B cell (primary cell): Measurements from ENCODE around the gene TTK. TPM values are rescaled to one million over a fixed set of nuclear protein-coding genes. Genes with fewer than 3 reads are reported as not detected.

ENCODE experiments used
- ATAC-seq: fragments of 200-7000 bp; cut with Tn5 transposase; one replicate; pipeline ENCODE4 v1.10.0; 2021; ENCODE audit warnings: low read depth, mild to moderate bottlenecking, moderate number of reproducible peaks, moderate library complexity
- CTCF ChIA-PET: fragments of 350-600 bp; sonication (Branson Sonifier 250); formaldehyde crosslinking; loops from one replicate; lab custom pipeline; 2021; ENCODE audit warnings: antibody characterized with exemption, inconsistent platforms; lab: Charles Lee
- POLR2A ChIA-PET: fragments of 350-600 bp; sonication (Branson Sonifier 250); formaldehyde crosslinking; loops from one replicate; lab custom pipeline; 2021; ENCODE audit warnings: antibody characterized with exemption; lab: Charles Lee
- DNase-seq: peaks from one replicate; pipeline ENCODE4 v3.0.0; 2013
- H2AFZ ChIP-seq: 2 replicates; pipeline ENCODE4 v1.6.1; 2012; ENCODE audit warnings: mild to moderate bottlenecking, low read depth, low read length; ENCODE audit not compliant: insufficient read depth, poor library complexity, severe bottlenecking
- H3K27ac ChIP-seq, 2 donors: 1 replicate in 1 of 2; 2 replicates in 1 of 2; pipeline ENCODE4 v1.5.1; 2012 to 2013; ENCODE audit warnings: low read length in 2 of 2, mild to moderate bottlenecking in 2 of 2, moderate library complexity in 1 of 2
- H3K27me3 ChIP-seq, 4 experiments: fragments of 200-600 bp in 1 of 4; sonication (generic) in 1 of 4; replicated peaks in 1 of 4; 1 replicate in 2 of 4; 2 replicates in 2 of 4; pipeline versions ENCODE4 v1.6.1 to v1.7.0; 2013 to 2016; ENCODE audit warnings: low read length in 3 of 4, mild to moderate bottlenecking in 2 of 4, mixed read lengths in 1 of 4, moderate library complexity in 1 of 4; ENCODE audit not compliant: insufficient read depth in 4 of 4, control insufficient read depth in 3 of 4; ENCODE audit errors: control extremely low read depth in 1 of 4
- H3K36me3 ChIP-seq, 2 experiments: replicated peaks in 1 of 2; 1 replicate in 1 of 2; 2 replicates in 1 of 2; pipeline versions ENCODE4 v1.6.1 to v1.7.1; 2013; ENCODE audit warnings: low read length in 1 of 2; ENCODE audit not compliant: insufficient read depth in 2 of 2, control insufficient read depth in 1 of 2; ENCODE audit errors: control extremely low read depth in 1 of 2, extremely low read depth in 1 of 2
- H3K4me1 ChIP-seq, 2 donors: fragments of 200-600 bp in 1 of 2; sonication (generic) in 1 of 2; 1 replicate in 1 of 2; 2 replicates in 1 of 2; pipeline versions ENCODE4 v1.5.1 to v1.6.1; 2013 to 2017; ENCODE audit warnings: low read length in 2 of 2; ENCODE audit not compliant: control insufficient read depth in 2 of 2, insufficient read depth in 2 of 2
- H3K4me2 ChIP-seq: replicated peaks from 2 replicates; pipeline ENCODE3; 2012; ENCODE audit warnings: mild to moderate bottlenecking, low read depth, low read length; ENCODE audit not compliant: poor library complexity, severe bottlenecking
- H3K4me3 ChIP-seq, 5 experiments: fragments of 200-600 bp in 1 of 5; sonication (generic) in 1 of 5; 1 replicate in 3 of 5; 2 replicates in 2 of 5; pipeline versions ENCODE4 v1.5.1 to v1.7.0; 2011 to 2016; ENCODE audit warnings: low read length in 4 of 5, mild to moderate bottlenecking in 4 of 5, low read depth in 2 of 5, control low read depth in 1 of 5, moderate library complexity in 1 of 5; ENCODE audit not compliant: insufficient read depth in 1 of 5; ENCODE audit errors: control extremely low read depth in 1 of 5, extremely low read depth in 1 of 5
- H3K79me2 ChIP-seq: fragments of 200-600 bp; sonication (generic); one replicate; pipeline ENCODE4 v1.6.0; 2016; ENCODE audit warnings: low read length; ENCODE audit not compliant: control insufficient read depth, insufficient read depth
- H3K9ac ChIP-seq: fragments of 200-600 bp; sonication (generic); 2 replicates; pipeline ENCODE4 v1.6.1; 2017; ENCODE audit warnings: mild to moderate bottlenecking, low read length, moderate library complexity
- H3K9me3 ChIP-seq, 3 donors: one replicate each; pipeline versions ENCODE4 v1.6.1 to v1.7.1; 2013; ENCODE audit warnings: low read length in 2 of 3; ENCODE audit not compliant: control insufficient read depth in 2 of 3, insufficient read depth in 1 of 3; ENCODE audit errors: control extremely low read depth in 1 of 3
- H4K20me1 ChIP-seq: 2 replicates; pipeline ENCODE4 v1.6.0; 2012; ENCODE audit warnings: mild to moderate bottlenecking, low read length; ENCODE audit not compliant: insufficient read depth, control insufficient read depth, poor library complexity, severe bottlenecking
- H3K27ac Mint-ChIP-seq: one replicate; pipeline ENCODE4 v1.8.0; 2021; ENCODE audit warnings: mixed read lengths
- H3K27me3 Mint-ChIP-seq: one replicate; pipeline ENCODE4 v1.8.0; 2021; ENCODE audit warnings: mixed read lengths
- H3K4me1 Mint-ChIP-seq: one replicate; pipeline ENCODE4 v1.8.0; 2021; ENCODE audit warnings: mixed read lengths
- H3K4me3 Mint-ChIP-seq: one replicate; pipeline ENCODE4 v1.8.0; 2021; ENCODE audit warnings: mixed read lengths
- H3K9me3 Mint-ChIP-seq: one replicate; pipeline ENCODE4 v1.8.0; 2022; ENCODE audit warnings: mixed read lengths; ENCODE audit not compliant: insufficient read depth
- EZH2 ChIP-seq: IDR thresholded peaks from 2 replicates; pipeline ENCODE4 v1.6.1; 2012; ENCODE audit warnings: borderline replicate concordance, low read depth, mild to moderate bottlenecking, moderate library complexity, low read length; ENCODE audit not compliant: insufficient read depth, poor library complexity, severe bottlenecking
- WGBS: methylation state at CpG from one replicate; pipeline ENCODE4 v1.1.5; 2013; ENCODE audit warnings: missing lambda C conversion rate; ENCODE audit not compliant: insufficient coverage; 5-methylcytosine and 5-hydroxymethylcytosine counted together
- intact Hi-C: fragments of 100-400 bp; cut with micrococcal nuclease; formaldehyde crosslinking; loops from one replicate; pipeline ENCODE4 v1.10.0; 2022
- polyA plus RNA-seq: library from polyadenylated mRNA; depleted of rRNA; stranded (reverse); fragments of >200 nt; gene quantifications from 2 replicates; pipeline ENCODE4 v1.2.3, GENCODE V29; 2012
- total RNA-seq, 2 donors: library from RNA; stranded (reverse); fragments of 120-200 nt in 1 of 2; gene quantifications; 1 replicate in 1 of 2; 2 replicates in 1 of 2; pipeline versions ENCODE4 v1.2.3 to v1.2.4, GENCODE V29; 2013 to 2022
- TF ChIP-seq, protein P1 (sequence below): fragments of 200-600 bp; IDR thresholded peaks from one replicate; pipeline ENCODE4 v1.8.0; 2022; ENCODE audit warnings: antibody characterized with exemption, mild to moderate bottlenecking

TTK gene
- total and polyA plus RNA-seq, 2 donors (not counting 1 experiment from before 2014, with no cell fraction given): 0.25 to 0.84 TPM

DNA sequence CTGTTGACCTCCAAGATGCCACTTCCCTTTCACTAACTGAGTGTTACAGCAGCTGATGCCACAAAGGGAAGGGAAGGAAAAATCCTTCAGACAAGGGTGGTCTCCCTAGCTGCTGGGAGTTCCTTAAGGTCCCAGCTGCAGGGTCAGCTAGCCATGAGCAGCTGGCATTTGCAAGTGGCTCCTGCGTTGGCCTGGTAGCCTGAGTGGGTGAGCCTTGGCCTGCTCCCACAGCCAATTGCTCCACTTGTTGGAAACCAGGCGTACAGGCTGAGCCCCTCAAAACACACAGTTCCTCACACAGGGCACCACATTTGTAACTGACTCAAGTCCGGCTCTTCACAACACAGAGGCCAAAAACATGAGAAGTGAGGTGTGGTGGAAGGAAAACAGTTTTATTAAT lies 16.7 kb downstream of the TTK start:
- H3K27me3 ChIP-seq: no peaks in the 10 kb centered on the region
- H3K27ac ChIP-seq: no peak overlapping the region
- no peaks in the 10 kb centered on the region for H3K4me1 ChIP-seq
- POLR2A ChIA-PET: no interaction called here
- H3K9me3 ChIP-seq: no peaks in the 10 kb centered on the region
- TF ChIP-seq EZH2: no peak
- TF ChIP-seq, protein P1, sequence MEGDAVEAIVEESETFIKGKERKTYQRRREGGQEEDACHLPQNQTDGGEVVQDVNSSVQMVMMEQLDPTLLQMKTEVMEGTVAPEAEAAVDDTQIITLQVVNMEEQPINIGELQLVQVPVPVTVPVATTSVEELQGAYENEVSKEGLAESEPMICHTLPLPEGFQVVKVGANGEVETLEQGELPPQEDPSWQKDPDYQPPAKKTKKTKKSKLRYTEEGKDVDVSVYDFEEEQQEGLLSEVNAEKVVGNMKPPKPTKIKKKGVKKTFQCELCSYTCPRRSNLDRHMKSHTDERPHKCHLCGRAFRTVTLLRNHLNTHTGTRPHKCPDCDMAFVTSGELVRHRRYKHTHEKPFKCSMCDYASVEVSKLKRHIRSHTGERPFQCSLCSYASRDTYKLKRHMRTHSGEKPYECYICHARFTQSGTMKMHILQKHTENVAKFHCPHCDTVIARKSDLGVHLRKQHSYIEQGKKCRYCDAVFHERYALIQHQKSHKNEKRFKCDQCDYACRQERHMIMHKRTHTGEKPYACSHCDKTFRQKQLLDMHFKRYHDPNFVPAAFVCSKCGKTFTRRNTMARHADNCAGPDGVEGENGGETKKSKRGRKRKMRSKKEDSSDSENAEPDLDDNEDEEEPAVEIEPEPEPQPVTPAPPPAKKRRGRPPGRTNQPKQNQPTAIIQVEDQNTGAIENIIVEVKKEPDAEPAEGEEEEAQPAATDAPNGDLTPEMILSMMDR: no peak
- H3K27ac Mint-ChIP-seq: no peak overlapping the region
- H3K4me1 Mint-ChIP-seq: no peaks in the 10 kb centered on the region
- intact Hi-C loops: no loop called here
- H2AFZ ChIP-seq: no peak overlapping the region
- DNase-seq: no peak
- H4K20me1 ChIP-seq: no peaks in the 10 kb centered on the region
- H3K9me3 Mint-ChIP-seq: no peaks in the 10 kb centered on the region
- no peak for ATAC-seq
- no peaks in the 10 kb centered on the region for H3K79me2 ChIP-seq
- no peak overlapping the region for H3K4me3 Mint-ChIP-seq
- no peak overlapping the region for H3K4me2 ChIP-seq
- CTCF ChIA-PET: no interaction called here
- no peaks in the 10 kb centered on the region for H3K36me3 ChIP-seq
- H3K9ac ChIP-seq: no peak overlapping the region
- WGBS: 100% methylated on average over 1 of the region's 3 CpGs
- H3K4me3 ChIP-seq: no peak overlapping the region
- H3K27me3 Mint-ChIP-seq: no peaks in the 10 kb centered on the region

GRCh38 chr6:80021591-80021990 lies 17.1 kb downstream of the TTK start:
- Histone ChIP-seq H3K79me2 (no peaks in the 10 kb centered on the region), H2AFZ (no peak overlapping the region), H3K9ac (no peak overlapping the region), H3K36me3 (no peaks in the 10 kb centered on the region), H3K27me3 (no peaks in the 10 kb centered on the region), H3K9me3 (no peaks in the 10 kb centered on the region), H3K4me1 (no peaks in the 10 kb centered on the region), H3K27ac (no peak overlapping the region), H3K4me2 (no peak overlapping the region), H3K4me3 (no peak overlapping the region), H4K20me1 (no peaks in the 10 kb centered on the region)
- DNase-seq (no peak), ATAC-seq (no peak)
- no peaks in the 10 kb centered on the region for H3K9me3 Mint-ChIP-seq
- intact Hi-C loops: no loop called here
- no peaks in the 10 kb centered on the region for H3K27me3 Mint-ChIP-seq
- no peaks in the 10 kb centered on the region for H3K4me1 Mint-ChIP-seq
- H3K27ac Mint-ChIP-seq: no peak overlapping the region
- 100% methylated on average over 1 of the region's 3 CpGs for WGBS
- CTCF ChIA-PET: no interaction called here
- TF ChIP-seq, protein P1: no peak
- no peak for TF ChIP-seq EZH2
- H3K4me3 Mint-ChIP-seq: no peak overlapping the region
- POLR2A ChIA-PET: no interaction called here
